Measurements from ENCODE around the gene NPDC1.

- TF ChIP-seq, protein P1, sequence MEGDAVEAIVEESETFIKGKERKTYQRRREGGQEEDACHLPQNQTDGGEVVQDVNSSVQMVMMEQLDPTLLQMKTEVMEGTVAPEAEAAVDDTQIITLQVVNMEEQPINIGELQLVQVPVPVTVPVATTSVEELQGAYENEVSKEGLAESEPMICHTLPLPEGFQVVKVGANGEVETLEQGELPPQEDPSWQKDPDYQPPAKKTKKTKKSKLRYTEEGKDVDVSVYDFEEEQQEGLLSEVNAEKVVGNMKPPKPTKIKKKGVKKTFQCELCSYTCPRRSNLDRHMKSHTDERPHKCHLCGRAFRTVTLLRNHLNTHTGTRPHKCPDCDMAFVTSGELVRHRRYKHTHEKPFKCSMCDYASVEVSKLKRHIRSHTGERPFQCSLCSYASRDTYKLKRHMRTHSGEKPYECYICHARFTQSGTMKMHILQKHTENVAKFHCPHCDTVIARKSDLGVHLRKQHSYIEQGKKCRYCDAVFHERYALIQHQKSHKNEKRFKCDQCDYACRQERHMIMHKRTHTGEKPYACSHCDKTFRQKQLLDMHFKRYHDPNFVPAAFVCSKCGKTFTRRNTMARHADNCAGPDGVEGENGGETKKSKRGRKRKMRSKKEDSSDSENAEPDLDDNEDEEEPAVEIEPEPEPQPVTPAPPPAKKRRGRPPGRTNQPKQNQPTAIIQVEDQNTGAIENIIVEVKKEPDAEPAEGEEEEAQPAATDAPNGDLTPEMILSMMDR (IDR thresholded peaks at IDR 0.05; ENCODE audit: low read depth, low read length, missing input control), result no peak
- TF ChIP-seq ATF3 (IDR thresholded peaks at IDR 0.05) (no peak), YY1 (IDR thresholded peaks at IDR 0.05) (no peak), MAX (IDR thresholded peaks at IDR 0.05) (no peak), NR2F2 (IDR thresholded peaks at IDR 0.05) (no peak), ZBTB33 (IDR thresholded peaks at IDR 0.05) (no peak), HNF4G (IDR thresholded peaks at IDR 0.05) (no peak)
Measured at GRCh38 chr9:137071282-137071681, 25.3 kb upstream of the NPDC1 start.
